HT-29 (cell line): Measurements from ENCODE around the gene AZGP1. TPM values are rescaled to one million over a fixed set of nuclear protein-coding genes. Genes with fewer than 3 reads are reported as not detected.
"Not testable (repeated sequence)": the region's sequence is repeated elsewhere in the genome, so short reads cannot be mapped to it uniquely, and the experiment has no call there.

Experiments
- DNase-seq: peaks from one replicate; pipeline ENCODE4 v3.0.0-alpha.2; 2015; ENCODE audit warnings: low spot score
- total RNA-seq: library from RNA; depleted of rRNA; stranded (reverse); fragments of >200 nt; shearing (Covaris generic); gene quantifications from 2 replicates; pipeline ENCODE4 v1.2.3, GENCODE V29; 2014; rRNA removed

The AZGP1 gene
- 42.3 and 43.2 TPM in 2 replicates for total RNA-seq

DNA sequence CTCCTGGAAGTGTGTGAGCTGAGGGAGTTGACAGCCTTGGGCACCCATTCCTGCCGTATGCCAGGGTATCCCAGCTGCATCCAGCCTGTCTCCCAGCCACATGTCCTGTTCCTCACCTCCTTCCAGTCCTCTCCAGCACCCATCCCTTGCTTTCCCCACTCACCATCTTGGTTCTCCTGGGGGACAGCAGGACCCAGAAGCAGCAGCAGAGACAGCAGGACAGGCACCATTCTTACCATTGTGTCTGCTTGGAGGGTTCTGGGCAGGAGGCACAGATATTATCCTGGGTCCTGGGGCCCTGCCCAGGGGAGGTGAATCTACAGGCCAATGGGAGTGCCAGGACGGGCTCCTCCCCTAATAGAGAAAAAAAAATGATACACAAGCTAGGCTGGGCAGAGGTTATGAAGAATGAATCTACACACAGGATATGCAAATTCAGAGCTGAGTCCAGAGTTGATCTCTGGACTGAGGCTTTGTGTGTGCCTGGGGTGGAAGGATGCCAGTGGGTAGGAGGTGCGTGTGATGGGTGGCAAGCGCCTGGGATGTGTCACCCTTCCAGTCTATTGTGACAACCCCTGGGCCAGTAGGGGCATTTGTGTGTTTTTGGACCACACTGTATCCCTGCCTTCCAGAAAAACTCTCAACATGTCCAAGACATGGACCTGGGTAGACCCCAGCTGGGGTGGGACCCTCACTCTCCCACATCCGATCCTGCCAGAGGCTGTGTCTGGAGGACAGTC lies at the start of gene AZGP1:
AZGP1 (minus strand) TSS at position 250 of the 740 bp plus-strand sequence; CDS start at position 239, 11 bp downstream.
- peak; percentile 80 for DNase-seq

- DNase-seq: no peak
These were observed 48.3 kb upstream of the AZGP1 start for GRCh38 chr7:100024020-100024619.

DNA sequence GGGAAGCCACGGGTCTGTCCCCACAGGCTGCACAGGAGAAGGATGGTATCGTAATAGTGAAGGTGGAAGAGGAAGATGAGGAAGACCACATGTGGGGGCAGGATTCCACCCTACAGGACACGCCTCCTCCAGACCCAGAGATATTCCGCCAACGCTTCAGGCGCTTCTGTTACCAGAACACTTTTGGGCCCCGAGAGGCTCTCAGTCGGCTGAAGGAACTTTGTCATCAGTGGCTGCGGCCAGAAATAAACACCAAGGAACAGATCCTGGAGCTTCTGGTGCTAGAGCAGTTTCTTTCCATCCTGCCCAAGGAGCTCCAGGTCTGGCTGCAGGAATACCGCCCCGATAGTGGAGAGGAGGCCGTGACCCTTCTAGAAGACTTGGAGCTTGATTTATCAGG lies 47.7 kb upstream of the AZGP1 start:
- no peak for DNase-seq

- DNase-seq: peak; percentile 82
These were observed 46.8 kb upstream of the AZGP1 start for GRCh38 chr7:100022621-100023020.

GRCh38 chr7:100021297-100021696 lies 45.5 kb upstream of the AZGP1 start:
- DNase-seq: no peak

- no peak for DNase-seq
These were observed 44.1 kb upstream of the AZGP1 start for GRCh38 chr7:100019908-100020307.

DNA sequence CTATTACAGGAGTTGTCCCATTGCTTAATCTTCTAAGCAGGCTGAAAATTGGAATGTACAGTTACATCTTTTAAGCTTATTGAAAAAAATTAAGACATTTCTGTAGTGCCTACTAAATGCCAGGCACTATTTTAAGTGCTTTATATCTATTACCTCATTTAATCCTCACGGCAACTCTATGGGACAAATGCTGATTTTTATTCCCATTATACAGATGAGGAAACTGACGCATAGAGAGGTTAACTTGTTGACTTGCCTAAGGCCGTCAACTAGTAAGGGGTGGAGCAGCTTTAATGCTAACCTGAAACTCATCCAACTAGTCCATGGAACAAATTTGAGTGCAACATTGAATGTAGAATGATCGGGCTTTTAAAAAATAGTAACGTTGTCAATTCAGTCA lies 42.0 kb upstream of the AZGP1 start:
- no peak for DNase-seq

DNA sequence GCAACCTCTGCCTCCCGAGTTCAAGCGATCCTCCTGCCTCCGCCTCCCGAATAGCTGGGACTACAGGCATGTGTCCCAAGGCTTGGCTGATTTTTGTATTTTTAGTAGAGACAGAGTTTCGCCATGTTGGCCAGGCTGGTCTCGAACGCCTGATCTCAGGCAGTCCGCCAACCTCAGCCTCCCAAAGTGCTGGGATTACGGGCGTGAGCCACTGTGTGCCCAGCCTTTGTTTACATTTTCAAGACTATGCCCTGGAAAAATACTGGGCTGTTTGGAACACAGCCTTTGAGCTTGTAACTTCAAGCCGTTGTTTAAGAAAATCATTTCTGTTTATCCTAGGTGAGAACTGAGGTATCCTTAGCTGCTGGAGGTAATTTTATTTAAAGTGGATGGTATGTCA lies 41.5 kb upstream of the AZGP1 start:
- no peak for DNase-seq

- peak; percentile 54 for DNase-seq
These were observed 40.5 kb upstream of the AZGP1 start for GRCh38 chr7:100016215-100016901.

GRCh38 chr7:100015232-100016214 lies 39.7 kb upstream of the AZGP1 start, which contains the start of gene ZKSCAN1:
TSS of gene ZKSCAN1 (plus strand) at chr7:100015596. CDS start at chr7:100023507, 7,911 bp downstream.
- DNase-seq: peak; percentile 94

GRCh38 chr7:100013328-100013676 lies 37.5 kb upstream of the AZGP1 start:
- no peak for DNase-seq

DNA sequence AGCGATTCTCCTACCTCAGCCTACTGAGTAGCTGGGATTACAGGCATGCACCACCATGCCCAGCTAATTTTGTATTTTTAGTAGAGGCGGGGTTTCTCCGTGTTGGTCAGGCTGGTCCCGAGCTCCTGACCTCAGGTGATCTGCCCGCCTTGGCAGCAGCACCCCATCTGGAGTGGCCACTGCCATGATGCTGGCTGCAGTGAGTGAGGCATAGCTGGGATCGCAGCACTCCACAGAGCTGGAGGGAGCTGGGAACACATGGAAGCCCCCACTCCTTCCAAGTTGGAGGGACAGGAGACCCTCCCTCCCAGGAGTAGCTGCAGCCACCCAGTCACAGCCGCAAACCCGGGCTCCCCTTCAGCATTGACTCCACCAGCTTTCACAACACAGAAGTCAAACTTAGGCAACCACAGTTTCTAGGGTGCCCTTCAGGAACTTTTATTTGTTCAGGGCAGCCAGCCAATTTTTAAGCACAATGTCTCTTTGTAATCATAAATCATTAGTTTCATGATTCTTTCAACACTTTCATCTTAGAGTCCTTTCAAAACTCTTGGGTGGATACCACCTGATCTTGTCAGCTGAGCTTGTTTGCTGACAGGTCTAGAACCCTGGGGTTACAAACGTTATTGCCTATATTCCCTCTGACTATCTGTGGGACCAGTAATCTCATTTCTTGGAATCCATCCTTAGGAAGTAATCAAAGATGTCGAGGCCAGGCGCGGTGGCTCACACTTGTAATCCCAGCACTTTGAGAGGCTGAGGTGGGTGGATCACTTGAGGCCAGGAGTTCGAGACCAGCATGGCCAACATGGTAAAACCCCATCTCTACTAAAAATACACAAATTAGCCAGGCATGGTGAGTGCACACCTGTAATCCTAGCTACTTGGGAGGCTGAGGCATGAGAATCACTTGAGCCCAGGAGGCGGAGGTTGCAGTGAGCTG lies 36.8 kb upstream of the AZGP1 start:
- peak; percentile 82 for DNase-seq

- no peak for DNase-seq
These were observed 35.7 kb upstream of the AZGP1 start for GRCh38 chr7:100011516-100011915.

DNA sequence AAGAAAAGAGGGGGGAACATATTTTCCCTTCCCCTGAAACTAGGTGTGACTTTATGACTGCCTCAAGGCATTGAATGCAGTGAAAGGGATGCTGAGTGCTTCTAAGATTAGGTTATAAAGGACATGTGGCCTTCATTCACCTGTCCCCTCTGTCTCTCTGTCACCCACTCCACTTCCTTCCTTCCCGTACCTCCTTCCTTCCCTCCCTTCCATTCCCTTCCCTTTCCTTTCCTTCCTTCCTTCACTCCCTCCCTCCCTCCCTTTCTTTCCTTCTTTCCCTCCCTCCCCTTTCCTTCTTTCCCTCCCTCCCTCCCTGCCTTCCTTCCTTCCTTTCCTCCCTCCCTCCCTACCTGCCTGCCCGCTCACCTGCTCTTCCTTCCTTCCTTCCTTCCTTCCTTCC lies 35.1 kb upstream of the AZGP1 start:
- no peak for DNase-seq

DNA sequence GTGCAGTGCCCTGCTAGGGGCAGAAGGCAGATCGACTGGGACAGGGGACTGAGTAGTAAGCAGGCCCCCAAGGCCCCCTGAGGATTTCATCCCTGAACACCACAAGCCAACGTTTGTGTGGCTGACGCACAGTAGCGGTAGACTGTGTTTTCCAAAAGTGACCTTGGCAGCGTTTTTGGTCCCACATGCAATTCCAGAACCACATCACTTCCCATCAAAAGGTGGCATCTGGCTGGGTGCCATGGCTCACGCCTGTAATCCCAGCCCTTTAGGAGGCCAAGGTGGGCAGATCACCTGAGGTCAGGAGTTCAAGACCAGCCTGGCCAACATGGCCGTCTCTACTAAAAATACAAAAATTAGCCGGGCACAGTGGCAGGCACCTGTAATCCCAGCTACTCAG lies 34.1 kb upstream of the AZGP1 start:
- DNase-seq: not testable (repeated sequence)

DNA sequence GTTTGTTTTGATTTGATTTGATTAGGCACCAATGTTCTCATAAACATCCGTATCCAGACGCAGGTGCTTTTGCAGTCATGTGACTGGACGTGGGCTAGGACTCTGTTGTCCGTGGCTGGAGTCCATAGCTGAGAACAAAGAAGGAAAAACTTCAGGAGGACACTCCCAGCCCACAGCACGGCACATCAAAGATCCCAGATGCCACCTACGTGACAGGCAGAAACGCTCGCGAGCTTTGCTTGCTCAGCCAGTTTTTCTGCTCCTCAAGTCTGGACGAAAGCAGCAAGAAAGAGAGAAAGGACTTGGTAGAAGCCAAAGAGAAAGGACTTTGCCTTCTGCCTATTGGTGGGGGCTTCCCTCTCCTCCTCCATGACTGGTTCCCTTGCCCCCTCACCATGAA lies 32.7 kb upstream of the AZGP1 start:
- DNase-seq: peak; percentile 83

GRCh38 chr7:100007887-100008286 lies 32.1 kb upstream of the AZGP1 start:
- DNase-seq: peak; percentile 37

DNA sequence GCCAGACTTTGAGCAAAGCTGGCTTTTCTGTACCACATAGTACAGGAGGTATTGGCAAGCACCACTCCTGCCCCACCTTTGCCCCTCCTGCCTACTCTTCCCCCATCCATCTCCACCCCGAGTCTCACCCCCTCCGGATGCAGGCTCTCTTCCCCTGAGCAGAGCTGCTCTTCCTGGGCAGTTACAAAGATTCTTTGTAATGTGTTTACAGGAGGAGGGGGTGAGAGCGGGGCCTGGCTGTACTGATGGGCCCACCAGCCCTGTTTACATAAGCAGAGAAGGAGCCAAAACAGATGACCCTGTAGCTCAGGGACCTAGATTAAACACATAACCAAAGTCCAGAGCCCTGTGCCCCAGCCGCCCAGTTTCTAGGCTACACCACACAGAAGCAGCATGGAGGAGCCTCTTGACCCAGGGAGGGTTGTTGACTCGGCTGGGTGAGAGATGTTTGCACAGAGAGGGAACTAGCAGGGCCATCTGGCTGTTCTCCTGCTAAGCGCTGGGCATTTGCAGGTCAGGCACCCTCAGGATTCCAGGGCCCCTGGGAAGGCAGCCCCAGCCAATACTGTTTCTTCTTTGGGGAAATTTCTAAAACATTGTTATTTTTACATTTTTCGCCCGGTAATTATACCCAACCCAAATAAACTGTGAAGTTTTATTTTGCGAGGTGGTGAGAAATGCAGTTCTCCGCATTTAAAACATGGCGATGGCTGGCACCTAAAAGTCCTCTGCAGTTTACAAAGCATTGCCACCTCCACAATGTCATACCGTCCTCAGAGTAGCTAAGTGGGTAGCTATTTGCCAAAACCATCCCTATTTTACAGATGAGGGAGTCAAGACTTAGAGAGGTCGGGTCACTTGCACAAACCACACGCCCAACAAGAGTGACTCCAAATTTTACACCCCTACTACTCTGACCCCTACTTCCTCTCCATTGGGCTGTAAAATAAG lies 28.2 kb upstream of the AZGP1 start:
- DNase-seq: peak; percentile 88

GRCh38 chr7:100000239-100000638 lies 24.4 kb upstream of the AZGP1 start:
- no peak for DNase-seq
